AG04450 (cell line): Measurements from ENCODE around the gene GLRX. TPM values are rescaled to one million over a fixed set of nuclear protein-coding genes. Genes with fewer than 3 reads are reported as not detected.

Source experiments
- CTCF ChIA-PET: fragments of 300-600, 350-600 bp; formaldehyde crosslinking; extraction: SDS; loops from one replicate; lab custom pipeline; 2022; ENCODE audit warnings: antibody characterized with exemption, inconsistent platforms; lab: Charles Lee
- POLR2A ChIA-PET: fragments of 350-600 bp; formaldehyde crosslinking; extraction: SDS; loops from one replicate; lab custom pipeline; 2021; ENCODE audit warnings: antibody characterized with exemption, inconsistent platforms; lab: Yijun Ruan, JAX
- DNase-seq: peaks from one replicate; pipeline ENCODE4 v3.0.0-alpha.2; 2011; ENCODE audit warnings: low read depth, low spot score
- H3K27ac ChIP-seq: one replicate; pipeline ENCODE4 v1.5.1; 2012; ENCODE audit warnings: low read depth, low read length, control low read depth
- H3K27me3 ChIP-seq: one replicate; pipeline ENCODE4 v1.6.0; 2012; ENCODE audit warnings: low read length; ENCODE audit not compliant: control insufficient read depth, insufficient read depth
- H3K4me3 ChIP-seq: 2 replicates; pipeline ENCODE4 v1.5.1; 2011; ENCODE audit warnings: mild to moderate bottlenecking, low read depth, low read length, control low read depth
- H3K9me3 ChIP-seq: 2 replicates; pipeline ENCODE4 v1.5.1; 2012; ENCODE audit warnings: low read length; ENCODE audit not compliant: control insufficient read depth, insufficient read depth
- CTCF ChIP-seq: IDR thresholded peaks from 2 replicates; pipeline ENCODE4 v1.5.1; 2011; ENCODE audit warnings: low read depth, low read length, control low read depth, inconsistent platforms
- polyA plus RNA-seq: library from polyadenylated mRNA; depleted of rRNA; stranded (reverse); fragments of >200 nt; gene quantifications from 2 replicates; pipeline ENCODE4 v1.2.3, GENCODE V29; 2011

Gene GLRX
- polyA plus RNA-seq, 1 experiment: 233 TPM

DNA sequence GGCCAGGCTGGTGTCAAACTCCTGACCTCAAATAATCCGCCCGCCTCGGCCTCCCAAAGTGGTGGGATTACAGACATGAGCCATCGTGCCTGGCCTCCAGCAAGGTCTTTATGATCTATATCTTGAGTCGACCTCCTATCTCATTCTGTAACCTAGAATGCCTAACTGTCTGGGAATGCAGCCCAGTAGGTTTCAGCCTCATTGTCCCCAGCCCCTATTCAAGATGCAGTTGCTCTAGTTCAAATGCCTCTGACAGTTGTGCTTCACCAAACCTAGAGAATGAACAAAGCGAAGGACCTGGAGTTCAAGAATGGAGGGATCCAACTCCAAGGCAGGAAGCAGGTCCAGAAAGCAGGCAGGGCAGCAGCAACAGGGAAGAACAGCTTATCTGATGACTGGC is 30.8 kb downstream of the GLRX start:
- Histone ChIP-seq H3K4me3 (no peak overlapping the region), H3K27me3 (no peaks in the 10 kb centered on the region), H3K9me3 (no peaks in the 10 kb centered on the region), H3K27ac (no peak overlapping the region)
- no peak for TF ChIP-seq CTCF
- DNase-seq: no peak
- POLR2A ChIA-PET: interaction anchor here (0.6 kb wide), 1 partner anchor 174 kb away, joined by 7 read pairs; no protein-coding TSS in a partner anchor
- CTCF ChIA-PET: interaction anchor here (1.0 to 4.4 kb wide), 4 partner anchors 10 to 147 kb away, joined by 3 to 33 read pairs (median 5); no protein-coding TSS in a partner anchor

GRCh38 chr5:95788493-95788892 is 34.0 kb downstream of the GLRX start:
- POLR2A ChIA-PET: no interaction called here
- CTCF ChIA-PET: no interaction called here
- Histone ChIP-seq H3K27me3 (no peaks in the 10 kb centered on the region), H3K9me3 (no peaks in the 10 kb centered on the region), H3K27ac (no peak overlapping the region), H3K4me3 (no peak overlapping the region)
- DNase-seq: no peak
- no peak for TF ChIP-seq CTCF

DNA sequence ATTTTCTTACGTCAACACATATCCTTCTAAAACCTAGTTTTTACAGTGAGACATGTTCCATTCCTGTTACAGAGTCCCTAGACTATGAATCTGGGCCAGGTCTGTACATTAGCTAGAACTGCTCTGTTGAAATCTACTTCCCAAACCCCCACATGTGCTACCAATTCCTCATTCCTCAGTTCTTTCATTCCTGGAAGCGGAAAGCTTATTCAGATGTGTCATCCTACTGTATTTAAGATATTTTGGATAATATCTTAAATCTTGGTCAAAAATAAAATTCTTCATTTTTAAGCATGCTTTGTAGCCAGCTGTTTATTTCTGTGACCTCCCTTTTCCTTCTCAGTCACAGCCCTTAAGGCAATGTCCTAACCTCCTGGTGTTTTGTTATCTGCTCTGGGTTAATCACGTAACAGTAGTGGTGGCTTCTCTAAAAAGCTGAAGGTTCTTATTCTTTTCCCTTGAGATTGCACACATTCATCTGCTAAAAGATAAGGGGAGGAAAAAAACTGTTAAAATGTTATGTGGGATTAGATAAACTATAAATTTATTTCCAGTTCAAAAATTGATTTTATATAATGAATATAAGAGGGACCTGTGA is 35.6 kb downstream of the GLRX start:
- ChIA-PET CTCF (interaction anchor here (1.2 to 1.7 kb wide), 3 partner anchors 60 to 142 kb away, joined by 3 to 4 read pairs (median 4); no protein-coding TSS in a partner anchor), POLR2A (interaction anchor here (0.6 to 1.5 kb wide), 2 partner anchors 23 to 33 kb away, joined by 7 to 8 read pairs; no protein-coding TSS in a partner anchor)
- DNase-seq: no peak
- Histone ChIP-seq H3K27me3 (no peaks in the 10 kb centered on the region), H3K4me3 (no peak overlapping the region), H3K27ac (no peak overlapping the region), H3K9me3 (no peaks in the 10 kb centered on the region)
- no peak for TF ChIP-seq CTCF

- Histone ChIP-seq H3K4me3 (no peak overlapping the region), H3K27me3 (no peaks in the 10 kb centered on the region), H3K9me3 (no peaks in the 10 kb centered on the region), H3K27ac (peak overlapping the region; percentile 47)
- POLR2A ChIA-PET: interaction anchor here (0.8 to 1.0 kb wide), 3 partner anchors 14 to 53 kb away, joined by 3 read pairs; partner anchors contain the start of gene GLRX
- TF ChIP-seq CTCF: no peak
- CTCF ChIA-PET: interaction anchor here (0.9 to 4.3 kb wide), 7 partner anchors 37 to 830 kb away, joined by 3 to 84 read pairs (median 3); no protein-coding TSS in a partner anchor
- no peak for DNase-seq
Observed at GRCh38 chr5:95784514-95785302, 37.8 kb downstream of the GLRX start.
